CD8-positive, alpha-beta memory T cell (primary cell): ENCODE data around the gene TMOD3. TPM values are rescaled to one million over a fixed set of nuclear protein-coding genes. Genes with fewer than 3 reads are reported as not detected.

Experiments
- CTCF ChIA-PET: fragments of 350-600 bp; sonication (Branson Sonifier 250); formaldehyde crosslinking; loops from one replicate; lab custom pipeline; 2021; ENCODE audit warnings: antibody characterized with exemption; lab: Charles Lee
- POLR2A ChIA-PET: fragments of 350-600 bp; sonication (Branson Sonifier 250); formaldehyde crosslinking; loops from one replicate; lab custom pipeline; 2021; ENCODE audit warnings: antibody characterized with exemption; lab: Charles Lee
- DNase-seq, 5 donors: peaks; one replicate each; pipeline versions ENCODE4 v3.0.0 to v3.0.0-alpha.2; 2020 to 2022; ENCODE audit warnings: mixed read lengths in 1 of 5
- H3K27ac ChIP-seq: one replicate; pipeline ENCODE4 v1.7.0; 2013; ENCODE audit warnings: low read depth, mild to moderate bottlenecking, low read length, moderate library complexity
- H3K27me3 ChIP-seq: 2 replicates; pipeline ENCODE4 v1.7.0; 2013; ENCODE audit warnings: low read length, mild to moderate bottlenecking; ENCODE audit not compliant: insufficient read depth, poor library complexity, severe bottlenecking
- H3K36me3 ChIP-seq: 2 replicates; pipeline ENCODE4 v1.7.0; 2013; ENCODE audit warnings: mild to moderate bottlenecking, low read length, moderate library complexity; ENCODE audit not compliant: insufficient read depth
- H3K4me1 ChIP-seq: 2 replicates; pipeline ENCODE4 v1.7.0; 2013; ENCODE audit warnings: mild to moderate bottlenecking, low read length, moderate library complexity; ENCODE audit not compliant: insufficient read depth
- H3K4me3 ChIP-seq: 2 replicates; pipeline ENCODE4 v1.7.0; 2013; ENCODE audit warnings: mild to moderate bottlenecking, low read length
- H3K9me3 ChIP-seq: 2 replicates; pipeline ENCODE4 v1.7.0; 2013; ENCODE audit warnings: mild to moderate bottlenecking, low read length
- H3K27ac Mint-ChIP-seq, 8 donors: one replicate each; pipeline ENCODE4 v1.8.0; 2020 to 2021; ENCODE audit warnings: mixed read lengths in 8 of 8, mild to moderate bottlenecking in 6 of 8, inconsistent platforms in 3 of 8, moderate library complexity in 3 of 8
- H3K27me3 Mint-ChIP-seq, 2 donors: one replicate each; pipeline ENCODE4 v1.8.0; 2020 to 2021; ENCODE audit warnings: mixed read lengths in 2 of 2, mild to moderate bottlenecking in 1 of 2, moderate library complexity in 1 of 2
- H3K36me3 Mint-ChIP-seq, 3 donors: one replicate each; pipeline ENCODE4 v1.8.0; 2020 to 2021; ENCODE audit warnings: mixed read lengths in 3 of 3, inconsistent platforms in 1 of 3, mild to moderate bottlenecking in 1 of 3
- H3K4me1 Mint-ChIP-seq, 3 donors: one replicate each; pipeline ENCODE4 v1.8.0; 2020 to 2021; ENCODE audit warnings: mixed read lengths in 3 of 3, inconsistent platforms in 1 of 3, mild to moderate bottlenecking in 1 of 3
- H3K4me3 Mint-ChIP-seq, 7 donors: one replicate each; pipeline ENCODE4 v1.8.0; 2020 to 2021; ENCODE audit warnings: mixed read lengths in 7 of 7, mild to moderate bottlenecking in 6 of 7, moderate library complexity in 4 of 7, inconsistent platforms in 2 of 7
- H3K9me3 Mint-ChIP-seq, 5 donors: one replicate each; pipeline ENCODE4 v1.8.0; 2020 to 2022; ENCODE audit warnings: mixed read lengths in 5 of 5, mild to moderate bottlenecking in 3 of 5, moderate library complexity in 2 of 5, inconsistent platforms in 1 of 5
- polyA plus RNA-seq: library from polyadenylated mRNA; unstranded; fragments of 300-500 nt; fragmentation: Illumina TruSeq; gene quantifications from one replicate; pipeline ENCODE4 v1.2.3, GENCODE V29; 2021
- total RNA-seq, 2 experiments: library from RNA; stranded (reverse); gene quantifications; one replicate each; pipeline ENCODE4 v1.2.3, GENCODE V29; 2021

Gene TMOD3
- total and polyA plus RNA-seq, 3 experiments from 2014 or later, result 34.0 to 54.0 (median 52.6) TPM

- Mint-ChIP-seq H3K4me3 (no peak overlapping the region), H3K9me3 (peaks cover 0 to 6% (median 3%) of the 10 kb centered on the region in 5 donors), H3K4me1 (peaks cover 0 to 6% (median 0%) of the 10 kb centered on the region in 3 donors), H3K36me3 (peaks cover 8 to 15% (median 12%) of the 10 kb centered on the region in 3 donors), H3K27ac (peak overlapping the region in 2 of 8 donors; percentile 60 to 77), H3K27me3 (peaks cover 0 to 3% of the 10 kb centered on the region in 2 donors)
- H3K27ac ChIP-seq, result no peak overlapping the region
- ChIA-PET CTCF (no interaction called here), POLR2A (no interaction called here)
- no peaks in the 10 kb centered on the region for H3K27me3 ChIP-seq
- DNase-seq, result no peak
- no peaks in the 10 kb centered on the region for H3K9me3 ChIP-seq
- H3K36me3 ChIP-seq, result peaks cover 7% of the 10 kb centered on the region
- no peak overlapping the region for H3K4me3 ChIP-seq
- no peaks in the 10 kb centered on the region for H3K4me1 ChIP-seq
These were observed 35.7 kb upstream of the TMOD3 start for GRCh38 chr15:51793521-51794305.

GRCh38 chr15:51796847-51797401, 32.5 kb upstream of the TMOD3 start:
- Histone ChIP-seq H3K4me1 (no peaks in the 10 kb centered on the region), H3K27me3 (no peaks in the 10 kb centered on the region), H3K4me3 (no peak overlapping the region), H3K9me3 (no peaks in the 10 kb centered on the region), H3K27ac (no peak overlapping the region), H3K36me3 (peaks cover 8% of the 10 kb centered on the region)
- ChIA-PET CTCF (no interaction called here), POLR2A (no interaction called here)
- H3K9me3 Mint-ChIP-seq, result peaks cover 0 to 4% (median 2%) of the 10 kb centered on the region in 5 donors
- H3K27me3 Mint-ChIP-seq, result no peaks in the 10 kb centered on the region
- H3K4me1 Mint-ChIP-seq, result peaks cover 0 to 6% (median 0%) of the 10 kb centered on the region in 3 donors
- no peak for DNase-seq
- no peak overlapping the region for H3K4me3 Mint-ChIP-seq
- peaks cover under 1 to 42% (median 19%) of the 10 kb centered on the region in 3 donors for H3K36me3 Mint-ChIP-seq
- no peak overlapping the region for H3K27ac Mint-ChIP-seq

- Mint-ChIP-seq H3K9me3 (no peaks in the 10 kb centered on the region), H3K36me3 (peaks cover 0 to 45% (median 20%) of the 10 kb centered on the region in 3 donors), H3K27ac (no peak overlapping the region), H3K4me1 (peaks cover 0 to 6% (median 0%) of the 10 kb centered on the region in 3 donors), H3K4me3 (no peak overlapping the region), H3K27me3 (no peaks in the 10 kb centered on the region)
- CTCF ChIA-PET, result no interaction called here
- no peak overlapping the region for H3K27ac ChIP-seq
- POLR2A ChIA-PET, result no interaction called here
- no peaks in the 10 kb centered on the region for H3K4me1 ChIP-seq
- peaks cover 8% of the 10 kb centered on the region for H3K36me3 ChIP-seq
- H3K9me3 ChIP-seq, result no peaks in the 10 kb centered on the region
- H3K27me3 ChIP-seq, result no peaks in the 10 kb centered on the region
- no peak overlapping the region for H3K4me3 ChIP-seq
- DNase-seq, result no peak
These were observed 31.2 kb upstream of the TMOD3 start for GRCh38 chr15:51798281-51798680.

GRCh38 chr15:51799282-51800252, 29.9 kb upstream of the TMOD3 start:
- CTCF ChIA-PET, result no interaction called here
- H3K4me1 Mint-ChIP-seq, result peaks cover 0 to 6% (median 0%) of the 10 kb centered on the region in 3 donors

GRCh38 chr15:51801391-51801835, 28.0 kb upstream of the TMOD3 start:
- H3K36me3 ChIP-seq, result peaks cover 8% of the 10 kb centered on the region
- H3K4me3 ChIP-seq, result no peak overlapping the region
- H3K9me3 ChIP-seq, result no peaks in the 10 kb centered on the region
- H3K27ac ChIP-seq, result no peak overlapping the region
- no peak overlapping the region for H3K4me3 Mint-ChIP-seq
- H3K9me3 Mint-ChIP-seq, result no peaks in the 10 kb centered on the region
- no peaks in the 10 kb centered on the region for H3K27me3 ChIP-seq
- DNase-seq, result no peak
- POLR2A ChIA-PET, result no interaction called here
- CTCF ChIA-PET, result no interaction called here
- no peaks in the 10 kb centered on the region for H3K4me1 ChIP-seq
- H3K4me1 Mint-ChIP-seq, result peaks cover 0 to 6% (median 0%) of the 10 kb centered on the region in 3 donors
- H3K27me3 Mint-ChIP-seq, result no peaks in the 10 kb centered on the region
- H3K27ac Mint-ChIP-seq, result no peak overlapping the region
- peaks cover 4 to 62% (median 22%) of the 10 kb centered on the region in 3 donors for H3K36me3 Mint-ChIP-seq

More at GRCh38 chr15:51799282-51800252, 29.9 kb upstream of the TMOD3 start:
- Histone ChIP-seq H3K27me3 (no peaks in the 10 kb centered on the region), H3K27ac (no peak overlapping the region), H3K4me3 (no peak overlapping the region), H3K36me3 (peaks cover 8% of the 10 kb centered on the region), H3K4me1 (no peaks in the 10 kb centered on the region), H3K9me3 (no peaks in the 10 kb centered on the region)
- Mint-ChIP-seq H3K27me3 (no peaks in the 10 kb centered on the region), H3K27ac (peak overlapping the region in 1 of 8 donors; percentile 27), H3K4me3 (no peak overlapping the region), H3K9me3 (no peaks in the 10 kb centered on the region), H3K36me3 (peaks cover 3 to 55% (median 18%) of the 10 kb centered on the region in 3 donors)
- POLR2A ChIA-PET, result no interaction called here
- DNase-seq, result no peak

- Histone ChIP-seq H3K4me3 (no peak overlapping the region), H3K27ac (no peak overlapping the region), H3K9me3 (no peaks in the 10 kb centered on the region), H3K27me3 (no peaks in the 10 kb centered on the region), H3K4me1 (no peaks in the 10 kb centered on the region), H3K36me3 (peaks cover 15% of the 10 kb centered on the region)
- DNase-seq, result no peak
- Mint-ChIP-seq H3K27ac (peak overlapping the region in 1 of 8 donors; percentile 12), H3K9me3 (no peaks in the 10 kb centered on the region), H3K27me3 (no peaks in the 10 kb centered on the region), H3K4me3 (no peak overlapping the region), H3K4me1 (peaks cover 0 to 6% (median 0%) of the 10 kb centered on the region in 3 donors), H3K36me3 (peaks cover 14 to 69% (median 32%) of the 10 kb centered on the region in 3 donors)
- ChIA-PET POLR2A (no interaction called here), CTCF (no interaction called here)
These were observed 26.9 kb upstream of the TMOD3 start for GRCh38 chr15:51802593-51802992.

- no peak overlapping the region for H3K27ac Mint-ChIP-seq
- Histone ChIP-seq H3K4me1 (no peaks in the 10 kb centered on the region), H3K4me3 (no peak overlapping the region), H3K9me3 (no peaks in the 10 kb centered on the region), H3K27ac (no peak overlapping the region), H3K36me3 (peaks cover 7% of the 10 kb centered on the region), H3K27me3 (no peaks in the 10 kb centered on the region)
- no peak overlapping the region for H3K4me3 Mint-ChIP-seq
- ChIA-PET POLR2A (no interaction called here), CTCF (no interaction called here)
- H3K9me3 Mint-ChIP-seq, result no peaks in the 10 kb centered on the region
- H3K27me3 Mint-ChIP-seq, result no peaks in the 10 kb centered on the region
- H3K4me1 Mint-ChIP-seq, result no peaks in the 10 kb centered on the region
- peaks cover 20 to 70% (median 32%) of the 10 kb centered on the region in 3 donors for H3K36me3 Mint-ChIP-seq
- no peak for DNase-seq
These were observed 25.5 kb upstream of the TMOD3 start for GRCh38 chr15:51803965-51804364.
